GM18508 (cell line): ENCODE data around the gene TAF6L.
"Not testable (repeated sequence)": the region's sequence is repeated elsewhere in the genome, so short reads cannot be mapped to it uniquely, and the experiment has no call there.

Experiments used
- ATAC-seq: cut with Tn5 transposase; IDR thresholded peaks from one replicate; pipeline ENCODE4 v1.9.1; 2021; ENCODE audit warnings: moderate number of reproducible peaks; ENCODE audit not compliant: insufficient read depth, unreplicated experiment

TAF6L gene

GRCh38 chr11:62753736-62754603 lies 17.2 kb upstream of the TAF6L start, which contains the start of gene ZBTB3:
TSS of gene ZBTB3 (minus strand) at chr11:62754160. CDS start at chr11:62753664, 496 bp downstream.
- peak; percentile 89 for ATAC-seq

GRCh38 chr11:62755086-62755615 lies 16.0 kb upstream of the TAF6L start:
- ATAC-seq: no peak

GRCh38 chr11:62757846-62758788 lies 13.1 kb upstream of the TAF6L start:
- no peak for ATAC-seq

GRCh38 chr11:62760867-62761227 lies 10.3 kb upstream of the TAF6L start:
- not testable (repeated sequence) for ATAC-seq

- peak; percentile 4 for ATAC-seq
Measured at GRCh38 chr11:62770778-62771143, 435 bp upstream of the TAF6L start.

GRCh38 chr11:62774407-62774806 lies 3.2 kb downstream of the TAF6L start:
- no peak for ATAC-seq

- no peak for ATAC-seq
Measured at GRCh38 chr11:62775646-62776045, 4.5 kb downstream of the TAF6L start.

- ATAC-seq: no peak
Measured at GRCh38 chr11:62777389-62777788, 6.2 kb downstream of the TAF6L start.

- ATAC-seq: no peak
Measured at GRCh38 chr11:62778441-62778840, 7.2 kb downstream of the TAF6L start.

GRCh38 chr11:62782753-62783152 lies 11.6 kb downstream of the TAF6L start:
- ATAC-seq: no peak

GRCh38 chr11:62786318-62787004 lies 15.3 kb downstream of the TAF6L start:
- no peak for ATAC-seq

GRCh38 chr11:62787005-62787759 lies 16.0 kb downstream of the TAF6L start, which contains the start of gene TMEM179B:
TSS of gene TMEM179B (plus strand) at chr11:62787402. CDS start at chr11:62787432, 30 bp downstream.
- peak; percentile 40 for ATAC-seq

- no peak for ATAC-seq
Measured at GRCh38 chr11:62788991-62789390, 17.8 kb downstream of the TAF6L start.

GRCh38 chr11:62789576-62789975 lies 18.4 kb downstream of the TAF6L start:
- no peak for ATAC-seq

GRCh38 chr11:62791501-62792201 lies 20.5 kb downstream of the TAF6L start, which contains the start of gene TMEM223:
TSS of gene TMEM223 (minus strand) at chr11:62792006. CDS start at chr11:62791994, 12 bp downstream.
- ATAC-seq: no peak

GRCh38 chr11:62792202-62792575 lies 21.0 kb downstream of the TAF6L start:
- ATAC-seq: no peak

- no peak for ATAC-seq
Measured at GRCh38 chr11:62794201-62794775, 23.1 kb downstream of the TAF6L start.

GRCh38 chr11:62796281-62796680 lies 25.1 kb downstream of the TAF6L start:
- ATAC-seq: no peak
